GM19193 (cell line): Measurements from ENCODE around the gene PDE1C.

ENCODE experiments used
- POLR2A ChIP-seq: IDR thresholded peaks from 4 replicates; pipeline ENCODE4 v1.6.1; 2011; ENCODE audit not compliant: insufficient read depth, insufficient read length; ENCODE audit errors: extremely low read depth

PDE1C gene

DNA sequence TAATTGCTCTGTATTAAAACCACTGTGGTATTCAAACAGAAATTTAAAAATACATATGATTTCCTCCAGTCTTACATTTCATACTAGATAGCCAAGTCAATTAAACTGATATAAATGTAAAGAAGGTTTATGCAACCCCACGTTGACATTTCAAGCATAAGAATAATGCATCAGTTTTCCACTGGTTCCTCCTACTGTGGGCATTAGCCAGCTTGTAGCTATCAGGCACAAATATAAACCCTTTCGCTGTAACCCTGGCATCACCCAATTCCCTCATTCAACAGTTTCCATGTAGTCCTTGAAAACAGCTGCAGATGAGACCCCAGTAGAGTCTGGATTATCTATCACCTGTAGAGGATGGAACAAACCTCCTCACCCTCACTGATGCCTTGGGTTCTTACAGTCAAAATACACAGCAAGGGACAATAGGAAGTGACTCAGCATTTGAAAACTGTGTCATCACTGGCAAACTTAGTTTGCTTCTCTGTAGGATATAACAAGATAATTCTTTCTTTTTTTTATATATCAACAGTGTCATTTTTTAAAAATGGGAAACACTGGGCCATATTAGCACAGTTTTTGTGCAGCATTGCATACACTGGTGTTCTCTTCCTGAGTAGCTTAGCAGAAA lies 113.0 kb downstream of the PDE1C start:
- TF ChIP-seq POLR2A: no peak

DNA sequence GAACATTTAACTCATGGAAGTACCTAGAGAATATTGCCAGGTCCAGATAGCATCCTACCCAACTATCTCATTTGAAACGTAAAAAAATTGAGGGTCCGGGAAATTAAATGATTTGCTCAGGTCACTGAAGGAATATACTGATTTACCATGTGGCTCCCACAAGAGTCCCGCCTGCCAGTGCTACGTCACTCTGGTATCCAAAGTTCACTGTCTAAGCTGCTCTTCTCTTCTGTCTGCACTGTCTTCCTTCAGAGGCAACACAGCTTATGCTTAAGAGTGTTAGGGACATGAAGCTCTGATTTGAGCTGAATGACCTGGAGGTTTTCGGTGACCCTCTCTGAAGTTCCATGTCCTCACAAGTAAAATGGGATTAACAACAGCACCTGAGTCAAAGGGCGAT lies 114.6 kb downstream of the PDE1C start:
- TF ChIP-seq POLR2A: no peak

DNA sequence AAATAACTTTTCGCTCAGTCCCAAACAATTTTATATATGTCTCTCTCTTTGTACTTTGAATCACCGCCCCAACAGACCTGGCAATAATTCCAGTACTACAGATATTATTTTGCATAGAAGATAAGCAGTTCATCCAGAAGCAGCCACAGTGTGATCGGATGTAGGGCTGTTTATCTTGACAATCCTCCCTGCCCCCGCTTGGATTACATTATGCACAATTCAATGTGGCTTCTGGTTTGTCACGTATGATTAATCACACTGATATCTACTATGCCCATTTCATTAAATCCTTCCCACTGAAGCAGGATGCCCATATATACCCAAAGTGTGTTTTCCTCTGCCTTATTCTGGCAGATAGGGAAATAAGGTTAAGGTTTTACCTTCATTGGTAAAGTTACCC lies 115.2 kb downstream of the PDE1C start:
- no peak for TF ChIP-seq POLR2A

DNA sequence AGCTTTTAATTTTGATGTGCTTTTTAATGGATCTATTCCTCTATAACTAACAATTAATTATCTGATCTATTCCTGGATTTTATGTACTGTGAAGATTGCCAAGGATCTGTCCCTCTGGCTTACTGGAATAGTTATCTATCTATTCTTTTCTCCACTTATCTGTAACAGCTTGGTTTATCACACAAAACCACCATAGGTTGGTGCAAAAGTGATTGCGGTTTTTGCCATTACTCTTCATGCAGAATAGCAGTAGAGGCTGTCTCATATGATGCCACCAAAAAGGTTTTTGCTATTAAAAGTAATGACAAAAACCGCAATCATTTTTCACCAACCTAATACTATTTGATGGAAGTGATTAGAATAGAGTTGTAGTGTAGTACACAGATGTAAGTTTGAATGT lies 115.7 kb downstream of the PDE1C start:
- TF ChIP-seq POLR2A: no peak

- no peak for TF ChIP-seq POLR2A
Measured at GRCh38 chr7:31953432-31953831, 116.8 kb downstream of the PDE1C start.

DNA sequence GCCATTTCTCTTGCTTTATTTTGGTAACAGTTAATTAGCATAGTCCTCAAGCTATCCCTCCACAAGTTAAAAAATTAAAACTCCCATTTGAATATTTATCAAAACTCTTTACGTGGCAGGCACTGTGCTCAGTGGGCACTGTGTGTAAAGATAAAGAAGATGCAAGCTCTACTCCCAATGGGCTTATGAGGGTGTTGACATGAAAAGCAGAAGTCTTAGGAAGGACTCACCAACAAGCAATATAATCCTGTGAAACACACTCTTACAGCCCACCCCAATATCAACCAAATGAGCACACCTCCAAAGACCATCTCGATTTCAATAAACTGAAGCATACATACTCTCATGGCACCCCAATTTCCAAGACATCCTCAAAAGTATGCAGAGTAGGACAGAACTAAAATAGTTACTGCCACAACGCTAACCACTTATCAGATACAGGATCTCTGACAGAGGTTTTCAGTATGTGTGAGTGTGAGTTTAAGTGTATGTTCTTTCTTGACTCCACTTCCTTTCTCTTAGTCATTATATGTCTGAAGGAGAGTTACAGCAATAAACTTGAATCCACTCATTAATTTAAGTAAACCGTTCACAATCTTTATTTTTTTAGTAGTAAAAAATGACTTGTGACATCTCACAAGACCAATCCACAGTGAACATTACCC lies 120.0 kb downstream of the PDE1C start:
- no peak for TF ChIP-seq POLR2A

GRCh38 chr7:31948029-31948428 lies 122.2 kb downstream of the PDE1C start:
- no peak for TF ChIP-seq POLR2A

- no peak for TF ChIP-seq POLR2A
Measured at GRCh38 chr7:31940167-31940566, 130.0 kb downstream of the PDE1C start.

DNA sequence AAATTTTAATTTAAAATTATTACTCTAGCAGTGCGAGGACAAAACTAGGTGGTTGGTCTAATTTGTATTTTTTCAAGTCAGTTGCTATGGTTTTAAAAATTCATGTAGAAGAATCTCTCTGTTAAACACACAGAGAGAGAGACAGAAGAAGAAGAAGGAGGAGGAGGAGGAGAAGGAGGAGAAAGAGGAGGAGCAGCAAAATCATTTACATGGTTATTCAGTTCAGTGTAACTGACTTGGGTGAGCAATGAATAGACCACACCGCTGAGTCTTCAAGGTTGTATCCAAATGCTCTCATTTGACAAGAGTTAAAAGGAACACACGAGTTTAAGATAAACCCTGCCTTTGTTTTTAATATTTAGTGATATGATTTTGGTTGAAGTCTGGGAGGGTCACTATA lies 131.1 kb downstream of the PDE1C start:
- no peak for TF ChIP-seq POLR2A

- TF ChIP-seq POLR2A: no peak
Measured at GRCh38 chr7:31938650-31939049, 131.6 kb downstream of the PDE1C start.

DNA sequence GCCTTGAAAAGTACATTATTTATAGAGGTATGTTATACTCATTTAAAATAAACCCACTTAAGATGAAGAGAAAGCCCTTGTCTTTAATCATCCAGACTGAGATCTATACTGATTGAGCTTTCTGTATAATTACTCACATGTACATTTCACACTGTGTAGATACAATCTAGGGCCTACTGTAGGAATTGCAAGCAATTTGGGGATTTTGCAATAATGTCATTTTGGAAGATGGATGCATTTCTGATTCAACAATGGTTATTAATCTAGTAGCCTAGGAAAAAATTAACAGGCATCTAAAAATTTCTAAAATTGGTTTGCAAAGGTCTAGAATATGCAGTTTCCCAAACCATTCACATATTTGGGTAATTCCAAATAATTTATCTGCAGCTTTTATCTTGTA lies 132.2 kb downstream of the PDE1C start:
- no peak for TF ChIP-seq POLR2A

- TF ChIP-seq POLR2A: no peak
Measured at GRCh38 chr7:31935124-31936054, 134.8 kb downstream of the PDE1C start.

GRCh38 chr7:31934551-31934950 lies 135.7 kb downstream of the PDE1C start:
- TF ChIP-seq POLR2A: no peak

- TF ChIP-seq POLR2A: no peak
Measured at GRCh38 chr7:31933481-31933880, 136.7 kb downstream of the PDE1C start.

GRCh38 chr7:31926991-31927584 lies 143.1 kb downstream of the PDE1C start:
- TF ChIP-seq POLR2A: no peak
